ENCODE results near the gene CCDC194.

GRCh38 chr19:17390665-17391370 is 3.2 kb downstream of the CCDC194 start:
- no peak for TF ChIP-seq CTCF (IDR thresholded peaks at IDR 0.05)
- no peak for TF ChIP-seq POLR2A (IDR thresholded peaks at IDR 0.05)

Measured in lower leg skin (tissue), 3 donors.